HEK293 (cell line): ENCODE measurements around the gene DMD.

Source experiments
- CTCF ChIA-PET: fragments of 350-600 bp; formaldehyde crosslinking; extraction: SDS; loops from one replicate; lab custom pipeline; 2021; ENCODE audit warnings: antibody characterized with exemption; lab: Yijun Ruan, JAX
- POLR2A ChIA-PET: fragments of 300-600 bp; formaldehyde crosslinking; extraction: SDS; loops from one replicate; lab custom pipeline; 2020; ENCODE audit warnings: antibody characterized with exemption, inconsistent platforms; lab: Yijun Ruan, JAX
- H3K27ac ChIP-seq: fragments of 200-500 bp; sonication (Bioruptor generic); 2 replicates; pipeline ENCODE4 v1.5.1; 2014; ENCODE audit warnings: low read depth, low read length, control low read depth, inconsistent platforms; ENCODE audit errors: extremely low read depth
- H3K36me3 ChIP-seq, 2 experiments: fragments of 200-500 bp in 1 of 2; sonication (Bioruptor generic) in 1 of 2; 1 replicate in 1 of 2; 2 replicates in 1 of 2; pipeline ENCODE4 v1.5.1; 2014 to 2017; ENCODE audit warnings: inconsistent platforms in 2 of 2, low read length in 2 of 2; ENCODE audit not compliant: control insufficient read depth in 2 of 2, insufficient read depth in 1 of 2
- H3K4me1 ChIP-seq: fragments of 200-500 bp; sonication (Bioruptor generic); 2 replicates; pipeline ENCODE4 v1.5.1; 2014; ENCODE audit warnings: mild to moderate bottlenecking, low read length, inconsistent platforms; ENCODE audit not compliant: control insufficient read depth, insufficient read depth
- H3K4me3 ChIP-seq: 2 replicates; pipeline ENCODE4 v1.5.1; 2011; ENCODE audit warnings: low read depth, mild to moderate bottlenecking, control low read depth, low read length, moderate library complexity
- H3K9me3 ChIP-seq: fragments of 200-500 bp; sonication (Bioruptor generic); 2 replicates; pipeline ENCODE4 v1.5.1; 2014; ENCODE audit warnings: low read depth, low read length, inconsistent platforms; ENCODE audit not compliant: control insufficient read depth, insufficient read depth
- KLF8 ChIP-seq: fragments of 450-650 bp; formaldehyde crosslinking; IDR thresholded peaks from 2 replicates; pipeline ENCODE4 v1.5.1; 2016; ENCODE audit warnings: missing biosample characterization, missing genetic modification characterization
- ZBTB17 ChIP-seq: fragments of 450-650 bp; formaldehyde crosslinking; IDR thresholded peaks from 2 replicates; pipeline ENCODE4 v1.5.1; 2016; ENCODE audit warnings: missing biosample characterization, missing genetic modification characterization
- ZBTB8A ChIP-seq: fragments of 450-650 bp; formaldehyde crosslinking; IDR thresholded peaks from 2 replicates; pipeline ENCODE4 v1.5.1; 2016; ENCODE audit warnings: missing biosample characterization, missing genetic modification characterization
- ZEB2 ChIP-seq: fragments of 450-650 bp; formaldehyde crosslinking; IDR thresholded peaks from 2 replicates; pipeline ENCODE4 v1.5.1; 2016; ENCODE audit warnings: missing biosample characterization, missing genetic modification characterization
- ZNF114 ChIP-seq: fragments of 450-650 bp; formaldehyde crosslinking; IDR thresholded peaks from 2 replicates; pipeline ENCODE4 v1.5.0; 2017; ENCODE audit warnings: missing biosample characterization, missing genetic modification characterization
- ZNF19 ChIP-seq: fragments of 450-650 bp; formaldehyde crosslinking; IDR thresholded peaks from 2 replicates; pipeline ENCODE4; 2016; ENCODE audit warnings: missing biosample characterization, missing genetic modification characterization, low read depth
- ZNF266 ChIP-seq: fragments of 450-650 bp; formaldehyde crosslinking; IDR thresholded peaks from 2 replicates; pipeline ENCODE4 v1.5.1; 2016; ENCODE audit warnings: missing biosample characterization, missing genetic modification characterization, low read depth
- ZNF274 ChIP-seq, 2 experiments: fragments of 200-500 bp in 1 of 2; fragments of 450-650 bp in 1 of 2; sonication (Bioruptor generic) in 1 of 2; formaldehyde crosslinking in 1 of 2; IDR thresholded peaks; 2 replicates each; pipeline versions ENCODE4 v1.5.1 to v1.6.1; 2014 to 2016; ENCODE audit warnings: borderline replicate concordance in 1 of 2, inconsistent platforms in 1 of 2, low read length in 1 of 2, missing biosample characterization in 1 of 2, missing genetic modification characterization in 1 of 2
- ZNF37A ChIP-seq: fragments of 450-650 bp; IDR thresholded peaks from 2 replicates; pipeline ENCODE4 v1.5.1; 2018; ENCODE audit warnings: missing biosample characterization, missing genetic modification characterization
- ZNF391 ChIP-seq: fragments of 450-650 bp; formaldehyde crosslinking; IDR thresholded peaks from 2 replicates; pipeline ENCODE4 v1.5.1; 2016; ENCODE audit warnings: low read depth, missing biosample characterization, missing genetic modification characterization, borderline replicate concordance
- ZNF426 ChIP-seq: fragments of 450-650 bp; formaldehyde crosslinking; IDR thresholded peaks from 2 replicates; pipeline ENCODE4 v1.5.1; 2017; ENCODE audit warnings: missing biosample characterization, missing genetic modification characterization, mild to moderate bottlenecking, inconsistent platforms, moderate library complexity
- ZNF529 ChIP-seq: fragments of 450-650 bp; formaldehyde crosslinking; IDR thresholded peaks from 2 replicates; pipeline ENCODE4 v1.5.1; 2017; ENCODE audit warnings: missing genetic modification characterization, missing biosample characterization; ENCODE audit not compliant: insufficient replicate concordance
- ZNF561 ChIP-seq: fragments of 450-650 bp; IDR thresholded peaks from 2 replicates; pipeline ENCODE4 v1.5.1; 2018; ENCODE audit warnings: missing biosample characterization, missing genetic modification characterization, borderline replicate concordance
- ZNF792 ChIP-seq: fragments of 450-650 bp; formaldehyde crosslinking; IDR thresholded peaks from 2 replicates; pipeline ENCODE4 v1.5.1; 2016; ENCODE audit warnings: missing biosample characterization, missing genetic modification characterization
- ZSCAN23 ChIP-seq: fragments of 450-650 bp; formaldehyde crosslinking; IDR thresholded peaks from 2 replicates; pipeline ENCODE4 v1.5.1; 2016; ENCODE audit warnings: missing biosample characterization, missing genetic modification characterization
- TF ChIP-seq, protein P1 (sequence below): fragments of 450-650 bp; formaldehyde crosslinking; IDR thresholded peaks from 2 replicates; pipeline ENCODE4 v1.5.1; 2017; ENCODE audit warnings: missing biosample characterization, missing genetic modification characterization
- TF ChIP-seq, protein P2 (sequence below): fragments of 450-650 bp; formaldehyde crosslinking; IDR thresholded peaks from 2 replicates; pipeline ENCODE4 v1.5.1; 2016; ENCODE audit warnings: missing biosample characterization, missing genetic modification characterization
- TF ChIP-seq, protein P3 (sequence below): fragments of 450-650 bp; formaldehyde crosslinking; IDR thresholded peaks from 2 replicates; pipeline ENCODE4 v1.5.1; 2016; ENCODE audit warnings: missing biosample characterization, missing genetic modification characterization
- TF ChIP-seq, protein P4 (sequence below): fragments of 450-650 bp; formaldehyde crosslinking; conservative IDR thresholded peaks from 2 replicates; pipeline ENCODE4 v1.5.1; 2016; ENCODE audit warnings: low read depth, missing biosample characterization, missing genetic modification characterization
- TF ChIP-seq, protein P5 (sequence below): fragments of 450-650 bp; formaldehyde crosslinking; IDR thresholded peaks from 2 replicates; pipeline ENCODE4 v1.5.1; 2016; ENCODE audit warnings: missing biosample characterization, missing genetic modification characterization
- TF ChIP-seq, protein P6 (sequence below): fragments of 450-650 bp; formaldehyde crosslinking; IDR thresholded peaks from 2 replicates; pipeline ENCODE4 v1.5.1; 2017; ENCODE audit warnings: missing biosample characterization, missing genetic modification characterization

DMD gene

DNA sequence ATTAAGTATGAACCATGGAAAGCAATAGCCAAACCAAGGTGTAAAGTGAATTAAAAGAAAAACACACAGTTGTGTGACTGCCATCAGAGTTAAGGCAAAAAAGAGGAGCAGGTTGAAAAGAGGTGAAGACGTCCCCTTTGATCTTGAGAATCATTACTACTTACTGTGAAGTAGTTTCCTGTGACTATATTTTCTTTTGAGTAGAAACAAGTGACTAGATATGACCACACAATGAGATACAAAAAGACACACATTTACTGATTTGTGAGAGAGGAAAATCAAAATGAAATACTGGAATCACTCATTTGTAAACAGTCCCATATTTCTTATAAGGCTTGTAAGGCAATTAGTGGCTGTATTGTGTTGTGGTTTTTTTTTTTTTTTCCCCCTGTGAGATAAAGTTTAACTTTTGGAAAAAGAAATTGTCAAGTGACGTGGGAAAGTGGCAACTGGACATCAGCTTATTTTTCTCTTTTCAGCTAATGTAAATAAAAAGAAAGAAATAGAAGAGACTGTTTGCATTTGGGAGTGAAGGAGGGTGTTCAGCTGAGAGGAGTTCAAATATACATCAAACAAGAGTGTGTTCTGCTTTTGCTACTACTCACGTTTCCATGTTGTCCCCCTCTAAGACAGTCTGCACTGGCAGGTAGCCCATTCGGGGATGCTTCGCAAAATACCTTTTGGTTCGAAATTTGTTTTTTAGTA is 2033.1 kb downstream of the DMD start (continued):
- TF ChIP-seq, protein P1, sequence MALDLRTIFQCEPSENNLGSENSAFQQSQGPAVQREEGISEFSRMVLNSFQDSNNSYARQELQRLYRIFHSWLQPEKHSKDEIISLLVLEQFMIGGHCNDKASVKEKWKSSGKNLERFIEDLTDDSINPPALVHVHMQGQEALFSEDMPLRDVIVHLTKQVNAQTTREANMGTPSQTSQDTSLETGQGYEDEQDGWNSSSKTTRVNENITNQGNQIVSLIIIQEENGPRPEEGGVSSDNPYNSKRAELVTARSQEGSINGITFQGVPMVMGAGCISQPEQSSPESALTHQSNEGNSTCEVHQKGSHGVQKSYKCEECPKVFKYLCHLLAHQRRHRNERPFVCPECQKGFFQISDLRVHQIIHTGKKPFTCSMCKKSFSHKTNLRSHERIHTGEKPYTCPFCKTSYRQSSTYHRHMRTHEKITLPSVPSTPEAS: no peak
- no peak for TF ChIP-seq KLF8 (tag by site-specific recombination)
- no peak for TF ChIP-seq ZNF274 (IDR thresholded peaks at IDR 0.05; ENCODE audit: low read length)
- TF ChIP-seq ZNF274 (tag by site-specific recombination; IDR thresholded peaks at IDR 0.05; ENCODE audit: borderline replicate concordance): no peak
- no peak for TF ChIP-seq ZNF561 (tag by site-specific recombination)
- TF ChIP-seq ZNF529: no peak
- TF ChIP-seq, protein P2, sequence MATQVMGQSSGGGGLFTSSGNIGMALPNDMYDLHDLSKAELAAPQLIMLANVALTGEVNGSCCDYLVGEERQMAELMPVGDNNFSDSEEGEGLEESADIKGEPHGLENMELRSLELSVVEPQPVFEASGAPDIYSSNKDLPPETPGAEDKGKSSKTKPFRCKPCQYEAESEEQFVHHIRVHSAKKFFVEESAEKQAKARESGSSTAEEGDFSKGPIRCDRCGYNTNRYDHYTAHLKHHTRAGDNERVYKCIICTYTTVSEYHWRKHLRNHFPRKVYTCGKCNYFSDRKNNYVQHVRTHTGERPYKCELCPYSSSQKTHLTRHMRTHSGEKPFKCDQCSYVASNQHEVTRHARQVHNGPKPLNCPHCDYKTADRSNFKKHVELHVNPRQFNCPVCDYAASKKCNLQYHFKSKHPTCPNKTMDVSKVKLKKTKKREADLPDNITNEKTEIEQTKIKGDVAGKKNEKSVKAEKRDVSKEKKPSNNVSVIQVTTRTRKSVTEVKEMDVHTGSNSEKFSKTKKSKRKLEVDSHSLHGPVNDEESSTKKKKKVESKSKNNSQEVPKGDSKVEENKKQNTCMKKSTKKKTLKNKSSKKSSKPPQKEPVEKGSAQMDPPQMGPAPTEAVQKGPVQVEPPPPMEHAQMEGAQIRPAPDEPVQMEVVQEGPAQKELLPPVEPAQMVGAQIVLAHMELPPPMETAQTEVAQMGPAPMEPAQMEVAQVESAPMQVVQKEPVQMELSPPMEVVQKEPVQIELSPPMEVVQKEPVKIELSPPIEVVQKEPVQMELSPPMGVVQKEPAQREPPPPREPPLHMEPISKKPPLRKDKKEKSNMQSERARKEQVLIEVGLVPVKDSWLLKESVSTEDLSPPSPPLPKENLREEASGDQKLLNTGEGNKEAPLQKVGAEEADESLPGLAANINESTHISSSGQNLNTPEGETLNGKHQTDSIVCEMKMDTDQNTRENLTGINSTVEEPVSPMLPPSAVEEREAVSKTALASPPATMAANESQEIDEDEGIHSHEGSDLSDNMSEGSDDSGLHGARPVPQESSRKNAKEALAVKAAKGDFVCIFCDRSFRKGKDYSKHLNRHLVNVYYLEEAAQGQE (tag by site-specific recombination): no peak

DNA sequence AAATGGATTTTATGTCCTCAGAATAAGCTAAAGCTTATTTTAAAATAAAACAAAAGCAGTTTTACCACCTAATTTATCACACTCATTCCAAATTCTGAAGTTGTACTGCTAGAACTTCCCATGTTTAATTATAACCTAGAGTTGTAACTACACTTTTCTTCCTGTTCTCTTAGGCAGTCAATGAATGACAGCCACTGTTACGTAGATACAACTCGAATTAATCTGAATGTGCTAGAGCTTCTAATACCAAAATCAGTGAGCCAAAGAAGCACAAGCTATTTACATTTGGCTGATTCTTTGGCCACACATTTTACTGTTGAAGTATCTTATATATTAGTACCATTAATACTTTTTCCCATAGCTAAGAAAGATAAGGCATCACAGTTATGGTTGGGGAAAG is 2040.6 kb downstream of the DMD start:
- ChIA-PET CTCF (interaction anchor here (0.6 kb wide), 1 partner anchor 94 kb away, joined by 3 read pairs; no protein-coding TSS in a partner anchor), POLR2A (no interaction called here)
- Histone ChIP-seq H3K36me3 (peaks cover 3 to 42% of the 10 kb centered on the region in 2 experiments; a peak in 1 of 3 replicates), H3K27ac (no peak overlapping the region), H3K4me3 (no peak overlapping the region), H3K4me1 (no peaks in the 10 kb centered on the region), H3K9me3 (no peaks in the 10 kb centered on the region)
- TF ChIP-seq, protein P3, sequence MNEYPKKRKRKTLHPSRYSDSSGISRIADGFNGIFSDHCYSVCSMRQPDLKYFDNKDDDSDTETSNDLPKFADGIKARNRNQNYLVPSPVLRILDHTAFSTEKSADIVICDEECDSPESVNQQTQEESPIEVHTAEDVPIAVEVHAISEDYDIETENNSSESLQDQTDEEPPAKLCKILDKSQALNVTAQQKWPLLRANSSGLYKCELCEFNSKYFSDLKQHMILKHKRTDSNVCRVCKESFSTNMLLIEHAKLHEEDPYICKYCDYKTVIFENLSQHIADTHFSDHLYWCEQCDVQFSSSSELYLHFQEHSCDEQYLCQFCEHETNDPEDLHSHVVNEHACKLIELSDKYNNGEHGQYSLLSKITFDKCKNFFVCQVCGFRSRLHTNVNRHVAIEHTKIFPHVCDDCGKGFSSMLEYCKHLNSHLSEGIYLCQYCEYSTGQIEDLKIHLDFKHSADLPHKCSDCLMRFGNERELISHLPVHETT: no peak
- TF ChIP-seq, protein P4, sequence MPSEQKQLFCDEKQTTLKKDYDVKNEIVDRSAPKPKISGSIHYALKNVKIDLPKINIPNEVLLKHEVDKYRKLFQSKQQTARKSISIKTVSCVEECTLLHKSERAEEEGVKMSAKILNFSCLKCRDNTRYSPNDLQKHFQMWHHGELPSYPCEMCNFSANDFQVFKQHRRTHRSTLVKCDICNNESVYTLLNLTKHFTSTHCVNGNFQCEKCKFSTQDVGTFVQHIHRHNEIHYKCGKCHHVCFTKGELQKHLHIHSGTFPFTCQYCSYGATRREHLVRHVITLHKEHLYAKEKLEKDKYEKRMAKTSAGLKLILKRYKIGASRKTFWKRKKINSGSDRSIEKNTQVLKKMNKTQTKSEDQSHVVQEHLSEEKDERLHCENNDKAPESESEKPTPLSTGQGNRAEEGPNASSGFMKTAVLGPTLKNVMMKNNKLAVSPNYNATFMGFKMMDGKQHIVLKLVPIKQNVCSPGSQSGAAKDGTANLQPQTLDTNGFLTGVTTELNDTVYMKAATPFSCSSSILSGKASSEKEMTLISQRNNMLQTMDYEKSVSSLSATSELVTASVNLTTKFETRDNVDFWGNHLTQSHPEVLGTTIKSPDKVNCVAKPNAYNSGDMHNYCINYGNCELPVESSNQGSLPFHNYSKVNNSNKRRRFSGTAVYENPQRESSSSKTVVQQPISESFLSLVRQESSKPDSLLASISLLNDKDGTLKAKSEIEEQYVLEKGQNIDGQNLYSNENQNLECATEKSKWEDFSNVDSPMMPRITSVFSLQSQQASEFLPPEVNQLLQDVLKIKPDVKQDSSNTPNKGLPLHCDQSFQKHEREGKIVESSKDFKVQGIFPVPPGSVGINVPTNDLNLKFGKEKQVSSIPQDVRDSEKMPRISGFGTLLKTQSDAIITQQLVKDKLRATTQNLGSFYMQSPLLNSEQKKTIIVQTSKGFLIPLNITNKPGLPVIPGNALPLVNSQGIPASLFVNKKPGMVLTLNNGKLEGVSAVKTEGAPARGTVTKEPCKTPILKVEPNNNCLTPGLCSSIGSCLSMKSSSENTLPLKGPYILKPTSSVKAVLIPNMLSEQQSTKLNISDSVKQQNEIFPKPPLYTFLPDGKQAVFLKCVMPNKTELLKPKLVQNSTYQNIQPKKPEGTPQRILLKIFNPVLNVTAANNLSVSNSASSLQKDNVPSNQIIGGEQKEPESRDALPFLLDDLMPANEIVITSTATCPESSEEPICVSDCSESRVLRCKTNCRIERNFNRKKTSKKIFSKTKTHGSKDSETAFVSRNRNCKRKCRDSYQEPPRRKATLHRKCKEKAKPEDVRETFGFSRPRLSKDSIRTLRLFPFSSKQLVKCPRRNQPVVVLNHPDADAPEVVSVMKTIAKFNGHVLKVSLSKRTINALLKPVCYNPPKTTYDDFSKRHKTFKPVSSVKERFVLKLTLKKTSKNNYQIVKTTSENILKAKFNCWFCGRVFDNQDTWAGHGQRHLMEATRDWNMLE: no peak
- TF ChIP-seq ZNF266 (tag by site-specific recombination) (no peak), ZBTB8A (tag by site-specific recombination) (no peak), ZEB2 (tag by site-specific recombination) (no peak), ZSCAN23 (tag by site-specific recombination) (no peak), ZNF426 (tag by site-specific recombination) (no peak), ZBTB17 (tag by site-specific recombination) (no peak), ZNF37A (tag by site-specific recombination) (no peak), ZNF391 (tag by site-specific recombination) (no peak), ZNF114 (tag by site-specific recombination) (no peak), ZNF792 (tag by site-specific recombination) (no peak), ZNF19 (tag by site-specific recombination) (no peak)
- TF ChIP-seq, protein P5, sequence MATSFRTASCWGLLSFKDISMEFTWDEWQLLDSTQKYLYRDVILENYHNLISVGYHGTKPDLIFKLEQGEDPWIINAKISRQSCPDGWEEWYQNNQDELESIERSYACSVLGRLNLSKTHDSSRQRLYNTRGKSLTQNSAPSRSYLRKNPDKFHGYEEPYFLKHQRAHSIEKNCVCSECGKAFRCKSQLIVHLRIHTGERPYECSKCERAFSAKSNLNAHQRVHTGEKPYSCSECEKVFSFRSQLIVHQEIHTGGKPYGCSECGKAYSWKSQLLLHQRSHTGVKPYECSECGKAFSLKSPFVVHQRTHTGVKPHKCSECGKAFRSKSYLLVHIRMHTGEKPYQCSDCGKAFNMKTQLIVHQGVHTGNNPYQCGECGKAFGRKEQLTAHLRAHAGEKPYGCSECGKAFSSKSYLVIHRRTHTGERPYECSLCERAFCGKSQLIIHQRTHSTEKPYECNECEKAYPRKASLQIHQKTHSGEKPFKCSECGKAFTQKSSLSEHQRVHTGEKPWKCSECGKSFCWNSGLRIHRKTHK (tag by site-specific recombination): no peak
- TF ChIP-seq, protein P6, sequence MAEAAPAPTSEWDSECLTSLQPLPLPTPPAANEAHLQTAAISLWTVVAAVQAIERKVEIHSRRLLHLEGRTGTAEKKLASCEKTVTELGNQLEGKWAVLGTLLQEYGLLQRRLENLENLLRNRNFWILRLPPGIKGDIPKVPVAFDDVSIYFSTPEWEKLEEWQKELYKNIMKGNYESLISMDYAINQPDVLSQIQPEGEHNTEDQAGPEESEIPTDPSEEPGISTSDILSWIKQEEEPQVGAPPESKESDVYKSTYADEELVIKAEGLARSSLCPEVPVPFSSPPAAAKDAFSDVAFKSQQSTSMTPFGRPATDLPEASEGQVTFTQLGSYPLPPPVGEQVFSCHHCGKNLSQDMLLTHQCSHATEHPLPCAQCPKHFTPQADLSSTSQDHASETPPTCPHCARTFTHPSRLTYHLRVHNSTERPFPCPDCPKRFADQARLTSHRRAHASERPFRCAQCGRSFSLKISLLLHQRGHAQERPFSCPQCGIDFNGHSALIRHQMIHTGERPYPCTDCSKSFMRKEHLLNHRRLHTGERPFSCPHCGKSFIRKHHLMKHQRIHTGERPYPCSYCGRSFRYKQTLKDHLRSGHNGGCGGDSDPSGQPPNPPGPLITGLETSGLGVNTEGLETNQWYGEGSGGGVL (tag by site-specific recombination): no peak
